Measurements from ENCODE around the gene GTF2F2. TPM values are rescaled to one million over a fixed set of nuclear protein-coding genes. Genes with fewer than 3 reads are reported as not detected.

GTF2F2 gene

GRCh38 chr13:45333251-45333976 is 213.1 kb downstream of the GTF2F2 start:
- H3K36me3 ChIP-seq (replicated peaks in 1 of 2; ENCODE audit: control insufficient read depth in 2 of 2, insufficient read depth in 2 of 2, low read length in 2 of 2), result peaks cover 24 to 49% of the 10 kb centered on the region in 2 donors
- no peak overlapping the region for H3K4ac ChIP-seq (ENCODE audit: low read length)
- H2AK5ac ChIP-seq (ENCODE audit: low read depth, low read length), result no peak overlapping the region
- no peak overlapping the region for H4K91ac ChIP-seq (ENCODE audit: low read depth, low read length, poor library complexity)
- H2BK120ac ChIP-seq (ENCODE audit: low read depth, low read length), result no peak overlapping the region
- no peak overlapping the region for H2AFZ ChIP-seq (ENCODE audit: low read length)
- H3K14ac ChIP-seq (ENCODE audit: low read length), result no peak overlapping the region
- H3K4me1 ChIP-seq (ENCODE audit: control insufficient read depth in 2 of 2, insufficient read depth in 1 of 2, low read depth in 1 of 2, low read length in 2 of 2), result peaks cover 0 to 3% of the 10 kb centered on the region in 2 donors
- no peak overlapping the region for H3K18ac ChIP-seq (ENCODE audit: low read length)
- H3K4me2 ChIP-seq (ENCODE audit: insufficient read depth, low read length, poor library complexity, severe bottlenecking), result no peak overlapping the region
- H3K23ac ChIP-seq (ENCODE audit: low read depth, low read length, poor library complexity), result no peak overlapping the region
- no peak overlapping the region for H4K8ac ChIP-seq (ENCODE audit: low read depth, low read length)
- H2BK15ac ChIP-seq (ENCODE audit: low read length), result no peak overlapping the region
- H3K9me3 ChIP-seq (replicated peaks in 1 of 2; ENCODE audit: control insufficient read depth in 2 of 2, insufficient read depth in 1 of 2, low read depth in 1 of 2, low read length in 2 of 2), result no peaks in the 10 kb centered on the region
- no peak overlapping the region for H3K9ac ChIP-seq (ENCODE audit: low read depth, low read length, poor library complexity)
- no peak overlapping the region for H2BK5ac ChIP-seq (ENCODE audit: low read length)
- no peaks in the 10 kb centered on the region for H3K79me1 ChIP-seq (ENCODE audit: low read depth, low read length)
- WGBS, 2 donors (ENCODE audit: extremely low coverage in 2 of 2, insufficient read length in 2 of 2, insufficient replicate concordance in 1 of 2), result no CpG with 5 or more reads among the region's 3 CpGs
- no peak for DNase-seq (ENCODE audit: low spot score)
- H3K4me3 ChIP-seq (ENCODE audit: low read length in 2 of 2), result no peak overlapping the region
- H2BK12ac ChIP-seq (ENCODE audit: low read length), result no peak overlapping the region
- no peak overlapping the region for H3K27ac ChIP-seq (replicated peaks; ENCODE audit: low read length)
- no peaks in the 10 kb centered on the region for H3K27me3 ChIP-seq (ENCODE audit: control insufficient read depth in 3 of 3, insufficient read depth in 3 of 3, low read depth in 1 of 3, low read length in 3 of 3)

Small RNAs within 50 kb of the gene (small RNA-seq; reads per million reads assigned to genes)
- gene AL138693.1 (ENCODE audit: insufficient read depth) (not detected), gene AL138963.2 (ENCODE audit: insufficient read depth) (not detected)
